Measurements from ENCODE around the gene CDR2L. TPM values are rescaled to one million over a fixed set of nuclear protein-coding genes. Genes with fewer than 3 reads are reported as not detected.
"Not testable (repeated sequence)": the region's sequence is repeated elsewhere in the genome, so short reads cannot be mapped to it uniquely, and the experiment has no call there.

CDR2L gene
- total RNA-seq, 4 donors from 2014 or later, result 7.4 to 80.7 (median 53.9) TPM

DNA sequence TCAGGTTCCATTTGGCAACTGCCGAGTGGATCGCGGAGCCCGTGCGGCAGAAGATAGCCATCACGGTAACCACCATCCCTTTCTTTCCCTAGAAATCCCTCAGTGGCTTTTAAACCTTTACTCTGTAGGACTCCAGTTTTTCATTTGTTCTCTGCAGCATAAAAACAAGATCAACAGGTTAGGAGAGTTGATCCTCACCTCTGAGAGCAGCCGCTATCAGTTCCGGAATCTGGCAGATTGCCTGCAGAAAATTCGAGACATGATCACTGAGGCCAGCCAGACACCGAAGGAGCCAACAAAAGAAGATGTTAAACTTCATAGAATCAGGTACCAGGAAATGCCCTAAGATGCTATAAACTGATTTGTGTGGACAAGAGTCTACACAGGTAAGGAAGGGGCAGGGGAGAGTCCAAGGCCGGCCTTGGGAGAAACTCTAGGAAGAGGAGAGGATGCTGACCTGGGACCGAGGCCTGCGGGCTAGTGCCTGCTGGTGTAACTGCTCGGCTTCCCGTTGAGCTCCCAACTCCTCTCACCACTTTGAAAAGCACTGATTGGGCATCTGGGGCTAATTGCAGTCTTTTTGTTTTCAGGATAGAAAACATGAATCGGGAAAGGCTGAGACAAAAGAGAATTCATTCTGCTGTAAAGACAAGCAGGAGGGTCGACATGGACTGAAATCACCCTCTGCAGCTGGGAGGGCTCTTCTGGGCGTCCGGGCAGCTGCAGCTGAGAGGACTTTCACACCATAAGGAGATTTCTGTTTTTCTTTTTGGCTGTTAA lies 33.1 kb downstream of the CDR2L start:
- no peak for DNase-seq
- Histone ChIP-seq H3K4me3 (no peak overlapping the region), H3K9me3 (no peaks in the 10 kb centered on the region), H3K36me3 (peaks cover 0 to 53% (median 0%) of the 10 kb centered on the region in 3 donors), H3K27me3 (no peaks in the 10 kb centered on the region), H3K4me1 (no peaks in the 10 kb centered on the region), H3K27ac (no peak overlapping the region)
- TF ChIP-seq CTCF (IDR thresholded peaks at IDR 0.05), result no peak
- no peak for TF ChIP-seq POLR2A (IDR thresholded peaks at IDR 0.05)

DNA sequence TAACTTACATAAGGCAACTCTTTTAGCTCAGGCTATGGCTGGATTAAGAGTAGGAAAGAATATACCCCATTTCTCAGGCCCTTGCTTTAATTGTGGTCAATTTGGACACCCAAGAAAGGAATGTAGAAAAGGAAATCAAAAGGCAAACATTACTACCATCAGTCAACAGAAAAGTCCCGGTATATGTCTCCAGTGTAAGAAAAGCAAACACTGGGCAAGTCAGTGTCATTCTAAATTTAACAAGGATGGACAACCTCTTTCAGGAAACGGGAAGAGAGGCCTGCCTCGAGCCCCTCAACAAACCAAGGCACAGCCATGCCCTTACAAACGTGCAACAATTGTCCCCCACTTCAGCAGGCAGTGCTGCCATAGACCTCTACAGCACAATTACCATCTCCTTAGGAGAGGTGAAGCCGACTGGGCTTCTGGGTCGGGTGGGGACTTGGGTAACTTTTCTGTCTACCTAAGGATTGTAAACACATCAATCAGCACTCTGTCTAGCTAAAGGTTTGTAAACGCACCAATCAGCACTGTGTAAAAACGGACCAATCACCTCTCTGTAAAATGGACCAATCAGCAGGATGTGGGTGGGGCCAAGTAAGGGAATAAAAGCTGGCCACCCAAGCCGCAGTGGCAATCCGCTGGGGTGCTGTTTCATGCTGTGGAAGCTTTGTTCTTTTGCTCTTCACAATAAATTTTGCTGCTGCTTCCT lies 37.4 kb downstream of the CDR2L start:
- Histone ChIP-seq H3K4me3 (no peak overlapping the region), H3K4me1 (no peaks in the 10 kb centered on the region), H3K27ac (no peak overlapping the region), H3K9me3 (no peaks in the 10 kb centered on the region), H3K27me3 (no peaks in the 10 kb centered on the region), H3K36me3 (peaks cover 0 to 30% (median 0%) of the 10 kb centered on the region in 3 donors)
- no peak for DNase-seq
- TF ChIP-seq CTCF (IDR thresholded peaks at IDR 0.05), result no peak
- no peak for TF ChIP-seq POLR2A (IDR thresholded peaks at IDR 0.05)

DNA sequence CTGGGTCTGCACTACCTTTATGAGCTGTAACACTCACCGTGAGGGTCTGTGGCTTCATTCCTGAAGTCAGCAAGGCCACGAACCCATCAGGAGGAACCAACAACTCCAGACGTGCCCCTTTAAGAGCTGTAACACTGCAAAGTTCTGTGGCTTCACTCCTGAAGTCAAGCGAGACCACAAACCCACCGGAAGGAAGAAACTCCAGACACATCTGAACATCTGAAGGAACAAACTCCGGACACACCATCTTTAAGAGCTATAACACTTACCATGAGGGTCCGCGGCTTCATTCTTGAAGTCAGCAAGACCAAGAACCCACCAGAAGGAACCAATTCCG lies 37.9 kb downstream of the CDR2L start:
- DNase-seq, H3K27ac ChIP-seq, H3K27me3 ChIP-seq, H3K9me3 ChIP-seq, H3K4me1 ChIP-seq, H3K4me3 ChIP-seq: not testable (repeated sequence)
- peaks cover 0 to 25% (median 0%) of the 10 kb centered on the region in 3 donors for H3K36me3 ChIP-seq

DNA sequence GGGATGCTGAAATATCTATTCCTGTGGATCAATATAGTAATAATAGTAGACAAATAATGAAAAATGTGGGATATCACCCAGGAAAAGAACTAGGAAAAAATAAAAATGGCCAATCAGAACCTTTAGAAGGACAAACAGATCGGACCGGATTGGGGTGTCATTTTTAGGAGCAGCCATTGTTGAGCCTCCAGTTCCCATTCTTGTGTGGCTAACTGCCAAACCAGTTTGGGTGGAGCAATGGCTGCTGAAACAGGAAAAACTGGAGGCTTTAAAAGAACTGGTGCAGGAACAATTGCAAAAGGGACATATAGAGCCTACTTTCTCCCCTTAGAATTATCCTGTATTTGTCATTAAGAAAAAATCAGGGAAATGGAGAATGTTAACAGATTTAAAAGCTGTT lies 39.2 kb downstream of the CDR2L start:
- H3K4me1 ChIP-seq, H3K4me3 ChIP-seq, H3K27me3 ChIP-seq, H3K27ac ChIP-seq, DNase-seq, H3K9me3 ChIP-seq: not testable (repeated sequence)
- H3K36me3 ChIP-seq, result peaks cover 0 to 12% (median 0%) of the 10 kb centered on the region in 3 donors

GRCh38 chr17:75030161-75030560 lies 42.7 kb downstream of the CDR2L start:
- H3K9me3 ChIP-seq, result no peaks in the 10 kb centered on the region
- TF ChIP-seq POLR2A (IDR thresholded peaks at IDR 0.05), result no peak
- no peak for TF ChIP-seq CTCF (IDR thresholded peaks at IDR 0.05)
- no peaks in the 10 kb centered on the region for H3K27me3 ChIP-seq
- H3K27ac ChIP-seq, result no peak overlapping the region
- no peak for DNase-seq
- no peaks in the 10 kb centered on the region for H3K36me3 ChIP-seq
- no peak overlapping the region for H3K4me3 ChIP-seq
- peaks cover 0 to 22% (median 5%) of the 10 kb centered on the region in 4 donors for H3K4me1 ChIP-seq

DNA sequence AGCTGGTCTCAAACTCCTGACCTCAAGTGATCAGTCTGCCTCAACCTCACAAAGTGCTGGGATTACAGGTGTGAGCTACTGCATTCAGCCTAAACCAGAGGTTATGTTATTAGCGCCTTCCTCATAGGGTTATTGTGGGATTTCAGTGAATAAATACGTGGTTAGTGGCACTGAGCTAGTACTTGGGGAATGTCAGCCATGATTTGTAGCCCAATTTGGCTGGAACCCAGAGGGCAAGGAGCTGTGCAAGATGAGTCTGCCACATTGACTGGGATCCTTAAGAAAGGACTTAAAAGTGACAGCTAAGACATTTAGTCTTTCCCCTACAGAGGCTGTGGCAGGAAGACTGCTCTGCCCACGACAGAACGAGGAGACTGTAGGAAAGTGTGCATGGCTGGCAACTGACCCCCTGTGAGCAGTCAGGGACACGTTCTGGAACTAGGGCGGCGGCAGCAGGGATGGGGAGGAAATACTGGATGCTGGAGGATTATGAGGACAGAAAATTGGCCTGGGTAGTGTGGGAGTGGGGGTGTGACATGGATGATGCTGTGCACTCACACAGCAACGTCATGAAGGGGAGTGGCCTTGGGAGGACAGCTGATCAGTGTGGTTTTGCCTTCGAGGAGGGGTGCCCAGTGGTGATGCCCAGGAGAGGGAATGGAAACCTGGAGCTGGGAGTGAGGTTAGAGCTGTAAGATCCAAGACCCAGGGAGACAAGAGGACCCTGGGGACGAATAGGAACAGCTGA lies 44.7 kb downstream of the CDR2L start:
- no peaks in the 10 kb centered on the region for H3K27me3 ChIP-seq
- TF ChIP-seq CTCF (IDR thresholded peaks at IDR 0.05), result no peak
- TF ChIP-seq POLR2A (IDR thresholded peaks at IDR 0.05), result no peak
- peak; percentile 59 to 86 (median 78) for DNase-seq
- H3K36me3 ChIP-seq, result no peaks in the 10 kb centered on the region
- peak overlapping the region in 3 of 4 donors; percentile 28 to 89 (median 61) for H3K27ac ChIP-seq
- H3K9me3 ChIP-seq, result no peaks in the 10 kb centered on the region
- H3K4me3 ChIP-seq, result peak overlapping the region; percentile 12 to 74 (median 24)
- H3K4me1 ChIP-seq, result peaks cover 0 to 39% (median 5%) of the 10 kb centered on the region in 4 donors
